OCI-LY1 (cell line): ENCODE measurements around the gene INTS13.

Experiments
- CTCF ChIP-seq: fragments of 200-600 bp; sonication (generic), shearing (Covaris generic); IDR thresholded peaks from 2 replicates; pipeline ENCODE4 v1.5.1; 2017; ENCODE audit warnings: mild to moderate bottlenecking, antibody characterized with exemption, low read length, moderate library complexity, mixed read lengths
- EZH2 ChIP-seq: fragments of 200-600 bp; sonication (generic), shearing (Covaris generic); IDR thresholded peaks from 2 replicates; pipeline ENCODE4 v1.8.0; 2017; ENCODE audit warnings: borderline replicate concordance, mixed run types, mild to moderate bottlenecking, antibody characterized with exemption, low read length, moderate library complexity, mixed read lengths

- TF ChIP-seq CTCF, result no peak
- TF ChIP-seq EZH2, result no peak
Observed at GRCh38 chr12:26857465-26858176, 80.2 kb downstream of the INTS13 start.
